ENCODE measurements around the gene GAL3ST1. TPM values are rescaled to one million over a fixed set of nuclear protein-coding genes. Genes with fewer than 3 reads are reported as not detected.
A peak's percentile ranks its signal among the peaks of the same experiment; 100 is the strongest.

Gene GAL3ST1
- total RNA-seq, 6 donors from 2014 or later = 1.7 to 8.4 (median 3.5) TPM

- peaks cover 0 to 10% (median 4%) of the 10 kb centered on the region in 4 donors for H3K36me3 ChIP-seq
- peak in 3 of 6 experiments; percentile 12 to 14 (median 13) for TF ChIP-seq CTCF (IDR thresholded peaks at IDR 0.05)
- TF ChIP-seq POLR2AphosphoS5 (IDR thresholded peaks at IDR 0.05) = peak; percentile 48 to 60
- TF ChIP-seq POLR2A (IDR thresholded peaks at IDR 0.05) = peak in 2 of 4 donors; percentile 39 to 78
- no peak for TF ChIP-seq EP300 (IDR thresholded peaks at IDR 0.05)
- H3K4me3 ChIP-seq = peak within 1 kb of the TSS; percentile 45 to 77 (median 66)
- 1 to 5% methylated on average over 12 to 23 of the region's 24 CpGs for WGBS, 2 donors
- H3K9me3 ChIP-seq = no peaks in the 10 kb centered on the region
- ATAC-seq (ENCODE audit: low FRiP score in 2 of 2) = peak; percentile 77 to 84
- no peaks in the 10 kb centered on the region for H3K27me3 ChIP-seq
- H3K27ac ChIP-seq = peak within 1 kb of the TSS; percentile 76 to 90 (median 88)
- peak; percentile 54 to 89 for DNase-seq
- H3K4me1 ChIP-seq = peaks cover 36 to 54% (median 40%) of the 10 kb centered on the region in 4 donors
Measured at GRCh38 chr22:30606455-30607299, 32.2 kb upstream of the GAL3ST1 start, which contains the start of gene TCN2. TSS of gene TCN2 (plus strand) at chr22:30607174. CDS start at chr22:30607332, 158 bp downstream.

GRCh38 chr22:30605449-30606110 lies 31.1 kb upstream of the GAL3ST1 start:
- Histone ChIP-seq H3K9me3 (no peaks in the 10 kb centered on the region), H3K4me1 (peaks cover 36 to 52% (median 40%) of the 10 kb centered on the region in 4 donors), H3K36me3 (no peaks in the 10 kb centered on the region), H3K4me3 (peak overlapping the region in 3 of 4 donors; percentile 61 to 77 (median 70)), H3K27ac (peak overlapping the region; percentile 76 to 90 (median 88)), H3K27me3 (no peaks in the 10 kb centered on the region)
- TF ChIP-seq POLR2AphosphoS5 (IDR thresholded peaks at IDR 0.05) (no peak), POLR2A (IDR thresholded peaks at IDR 0.05) (no peak), CTCF (IDR thresholded peaks at IDR 0.05) (peak; percentile 61 to 72 (median 66)), EP300 (IDR thresholded peaks at IDR 0.05) (no peak)
- peak; percentile 46 to 60 for ATAC-seq (ENCODE audit: low FRiP score in 2 of 2)
- 21 to 28% methylated on average over 9 of the region's 9 CpGs for WGBS, 2 donors
- DNase-seq = peak in 1 of 2 donors; percentile 53

- WGBS, 2 donors = 93 to 94% methylated on average over 2 of the region's 2 CpGs
- H3K36me3 ChIP-seq = no peaks in the 10 kb centered on the region
- H3K4me3 ChIP-seq = no peak overlapping the region
- peaks cover 34 to 44% (median 35%) of the 10 kb centered on the region in 4 donors for H3K4me1 ChIP-seq
- no peak for DNase-seq
- no peak overlapping the region for H3K27ac ChIP-seq
- no peaks in the 10 kb centered on the region for H3K9me3 ChIP-seq
- no peak for ATAC-seq (ENCODE audit: low FRiP score in 2 of 2)
- H3K27me3 ChIP-seq = no peaks in the 10 kb centered on the region
- TF ChIP-seq CTCF (IDR thresholded peaks at IDR 0.05) (no peak), POLR2A (IDR thresholded peaks at IDR 0.05) (no peak), EP300 (IDR thresholded peaks at IDR 0.05) (no peak), POLR2AphosphoS5 (IDR thresholded peaks at IDR 0.05) (no peak)
Measured at GRCh38 chr22:30604723-30605122, 30.3 kb upstream of the GAL3ST1 start.

- Histone ChIP-seq H3K9me3 (no peaks in the 10 kb centered on the region), H3K36me3 (no peaks in the 10 kb centered on the region), H3K27me3 (no peaks in the 10 kb centered on the region), H3K4me3 (no peak overlapping the region), H3K27ac (no peak overlapping the region), H3K4me1 (peaks cover 28 to 36% (median 29%) of the 10 kb centered on the region in 4 donors)
- ATAC-seq (ENCODE audit: low FRiP score in 2 of 2) = no peak
- no peak for DNase-seq
- no peak for TF ChIP-seq EP300 (IDR thresholded peaks at IDR 0.05)
- no peak for TF ChIP-seq CTCF (IDR thresholded peaks at IDR 0.05)
- no peak for TF ChIP-seq POLR2A (IDR thresholded peaks at IDR 0.05)
- TF ChIP-seq POLR2AphosphoS5 (IDR thresholded peaks at IDR 0.05) = no peak
- 54 to 58% methylated on average over 3 of the region's 3 CpGs for WGBS, 2 donors
Measured at GRCh38 chr22:30603801-30604200, 29.3 kb upstream of the GAL3ST1 start.
